HG03354 (cell line): ENCODE results near the gene RPL27A.

ENCODE experiments used
- ATAC-seq: cut with Tn5 transposase; IDR thresholded peaks from one replicate; pipeline ENCODE4 v1.9.1; 2021; ENCODE audit warnings: mild to moderate bottlenecking; ENCODE audit not compliant: unreplicated experiment, poor library complexity, severe bottlenecking

Gene RPL27A

GRCh38 chr11:8717876-8718753, 35.5 kb downstream of the RPL27A start:
- no peak for ATAC-seq

GRCh38 chr11:8719211-8719649, 36.6 kb downstream of the RPL27A start:
- no peak for ATAC-seq

- ATAC-seq, result no peak
Measured at GRCh38 chr11:8719721-8720120, 37.1 kb downstream of the RPL27A start.

- no peak for ATAC-seq
Measured at GRCh38 chr11:8720352-8720751, 37.8 kb downstream of the RPL27A start.

GRCh38 chr11:8720868-8721608, 38.4 kb downstream of the RPL27A start:
- ATAC-seq, result no peak

GRCh38 chr11:8721609-8722500, 39.3 kb downstream of the RPL27A start:
- no peak for ATAC-seq

- ATAC-seq, result no peak
Measured at GRCh38 chr11:8722809-8723208, 40.2 kb downstream of the RPL27A start.

- no peak for ATAC-seq
Measured at GRCh38 chr11:8723711-8724110, 41.1 kb downstream of the RPL27A start.

GRCh38 chr11:8724682-8725081, 42.1 kb downstream of the RPL27A start:
- no peak for ATAC-seq

- ATAC-seq, result no peak
Measured at GRCh38 chr11:8726395-8726794, 43.8 kb downstream of the RPL27A start.

GRCh38 chr11:8728563-8728962, 46.0 kb downstream of the RPL27A start:
- no peak for ATAC-seq

- no peak for ATAC-seq
Measured at GRCh38 chr11:8729067-8729466, 46.5 kb downstream of the RPL27A start.

- no peak for ATAC-seq
Measured at GRCh38 chr11:8729837-8730696, 47.5 kb downstream of the RPL27A start.

GRCh38 chr11:8730697-8731020, 48.1 kb downstream of the RPL27A start:
- ATAC-seq, result no peak

- peak; percentile 39 for ATAC-seq
Measured at GRCh38 chr11:8731647-8732323, 49.2 kb downstream of the RPL27A start.

GRCh38 chr11:8732324-8732670, 49.7 kb downstream of the RPL27A start:
- peak; percentile 86 for ATAC-seq

- peak; percentile 7 for ATAC-seq
Measured at GRCh38 chr11:8732748-8733241, 50.2 kb downstream of the RPL27A start.

GRCh38 chr11:8733852-8734251, 51.3 kb downstream of the RPL27A start:
- no peak for ATAC-seq

GRCh38 chr11:8735094-8735493, 52.5 kb downstream of the RPL27A start:
- no peak for ATAC-seq
